H1 (cell line): ENCODE measurements around the gene TTI1. TPM values are rescaled to one million over a fixed set of nuclear protein-coding genes. Genes with fewer than 3 reads are reported as not detected.

Experiments
- CTCF ChIA-PET: fragments of 300-600 bp; sonication (Branson Sonifier 250); formaldehyde crosslinking; loops from one replicate; lab custom pipeline; 2021; ENCODE audit not compliant: partially characterized antibody; lab: Charles Lee
- POLR2A ChIA-PET: fragments of 300-600 bp; sonication (Branson Sonifier 250); formaldehyde crosslinking; loops from one replicate; lab custom pipeline; 2021; ENCODE audit warnings: inconsistent platforms; ENCODE audit not compliant: partially characterized antibody; lab: Charles Lee
- DNase-seq, 2 experiments: peaks; one replicate each; pipeline versions ENCODE4 v3.0.0 to v3.0.0-alpha.2; 2010 to 2022; ENCODE audit warnings: low spot score in 2 of 2, low read depth in 1 of 2, mixed read lengths in 1 of 2
- FAIRE-seq: peaks from 2 replicates; lab custom pipeline; 2011; peaks lifted over from hg19 to GRCh38; lab: Jason Lieb, UNC
- H2AFZ ChIP-seq: 2 replicates; pipeline ENCODE4 v1.8.1; 2012; ENCODE audit warnings: low read length, inconsistent platforms
- H2AK5ac ChIP-seq: 2 replicates; pipeline ENCODE4 v1.6.1; 2013; ENCODE audit warnings: low read depth, low read length
- H2BK120ac ChIP-seq: replicated peaks from 2 replicates; pipeline ENCODE3; 2013; ENCODE audit warnings: low read depth, low read length, inconsistent platforms
- H2BK12ac ChIP-seq: 2 replicates; pipeline ENCODE4 v1.6.1; 2013; ENCODE audit warnings: low read depth, low read length
- H2BK15ac ChIP-seq: 2 replicates; pipeline ENCODE4 v1.6.1; 2013; ENCODE audit warnings: low read length
- H2BK20ac ChIP-seq: 2 replicates; pipeline ENCODE4 v1.6.1; 2013; ENCODE audit warnings: low read length
- H2BK5ac ChIP-seq: 2 replicates; pipeline ENCODE4 v1.6.1; 2013; ENCODE audit warnings: low read depth, low read length
- H3K14ac ChIP-seq: 2 replicates; pipeline ENCODE4 v1.6.1; 2013; ENCODE audit warnings: inconsistent platforms; ENCODE audit not compliant: insufficient read length
- H3K18ac ChIP-seq: 2 replicates; pipeline ENCODE4 v1.6.1; 2013; ENCODE audit warnings: low read length; ENCODE audit errors: extremely low read depth
- H3K23ac ChIP-seq: 2 replicates; pipeline ENCODE4 v1.6.1; 2013; ENCODE audit warnings: inconsistent platforms; ENCODE audit not compliant: insufficient read length
- H3K23me2 ChIP-seq: 2 replicates; pipeline ENCODE4 v1.6.1; 2013; ENCODE audit warnings: low read depth, low read length
- H3K27ac ChIP-seq: 2 replicates; pipeline ENCODE4 v1.6.1; 2011; ENCODE audit warnings: low read depth, low read length, inconsistent platforms
- H3K27me3 ChIP-seq, 4 experiments: replicated peaks in 1 of 4; 1 replicate in 1 of 4; 2 replicates in 3 of 4; pipeline versions ENCODE4 v1.6.1 to v1.8.1; 2011 to 2013; ENCODE audit warnings: low read length in 3 of 4, mild to moderate bottlenecking in 3 of 4, inconsistent platforms in 2 of 4, mixed read lengths in 2 of 4, moderate library complexity in 1 of 4; ENCODE audit not compliant: control insufficient read depth in 3 of 4, insufficient read depth in 3 of 4; ENCODE audit errors: extremely low read depth in 1 of 4
- H3K36me3 ChIP-seq, 4 experiments: 2 replicates each; pipeline versions ENCODE4 v1.6.1 to v1.8.1; 2011 to 2013; ENCODE audit warnings: mild to moderate bottlenecking in 4 of 4, low read length in 3 of 4, moderate library complexity in 2 of 4, control low read depth in 1 of 4, inconsistent platforms in 1 of 4; ENCODE audit not compliant: insufficient read depth in 4 of 4, control insufficient read depth in 2 of 4
- H3K4ac ChIP-seq: replicated peaks from 2 replicates; pipeline ENCODE3; 2013; ENCODE audit warnings: low read length, low read depth, mixed read lengths, inconsistent platforms; ENCODE audit not compliant: insufficient read length
- H3K4me1 ChIP-seq, 4 experiments: replicated peaks in 1 of 4; 1 replicate in 1 of 4; 2 replicates in 3 of 4; pipeline versions ENCODE4 v1.6.1 to v1.8.1; 2011 to 2013; ENCODE audit warnings: low read length in 3 of 4, inconsistent platforms in 2 of 4, mixed read lengths in 1 of 4; ENCODE audit not compliant: insufficient read depth in 4 of 4, control insufficient read depth in 3 of 4
- H3K4me2 ChIP-seq, 2 experiments: 2 replicates each; pipeline versions ENCODE4 v1.6.1 to v1.8.1; 2011 to 2013; ENCODE audit warnings: low read depth in 2 of 2, low read length in 2 of 2, control low read depth in 1 of 2, inconsistent platforms in 1 of 2, mild to moderate bottlenecking in 1 of 2; ENCODE audit not compliant: insufficient read depth in 1 of 2
- H3K4me3 ChIP-seq, 4 experiments: fragments of 200-600, 300-600 bp in 1 of 4; sonication (generic), shearing (Covaris generic), sonication (Bioruptor Twin) in 1 of 4; 2 replicates each; pipeline versions ENCODE4 v1.5.1 to v1.8.1; 2011 to 2016; ENCODE audit warnings: low read length in 4 of 4, low read depth in 3 of 4, control low read depth in 2 of 4, inconsistent platforms in 2 of 4, mild to moderate bottlenecking in 2 of 4, mixed read lengths in 1 of 4, moderate library complexity in 1 of 4; ENCODE audit not compliant: insufficient read depth in 2 of 4; ENCODE audit errors: extremely low read depth in 1 of 4
- H3K56ac ChIP-seq: replicated peaks from 2 replicates; pipeline ENCODE3; 2013; ENCODE audit warnings: low read depth, mild to moderate bottlenecking, mixed read lengths, low read length, inconsistent platforms; ENCODE audit not compliant: insufficient read length
- H3K79me1 ChIP-seq: 2 replicates; pipeline ENCODE4 v1.6.1; 2013; ENCODE audit warnings: low read depth, low read length, control low read depth
- H3K79me2 ChIP-seq, 2 experiments: 2 replicates each; pipeline versions ENCODE4 v1.6.1 to v1.8.1; 2012 to 2013; ENCODE audit warnings: low read length in 2 of 2, mild to moderate bottlenecking in 2 of 2, inconsistent platforms in 1 of 2; ENCODE audit not compliant: insufficient read depth in 2 of 2, control insufficient read depth in 1 of 2
- H3K9ac ChIP-seq, 4 experiments: replicated peaks in 1 of 4; 1 replicate in 1 of 4; 2 replicates in 3 of 4; pipeline versions ENCODE4 v1.6.1 to v1.8.1; 2011 to 2013; ENCODE audit warnings: low read depth in 3 of 4, low read length in 3 of 4, control low read depth in 2 of 4, mild to moderate bottlenecking in 2 of 4, moderate library complexity in 2 of 4, inconsistent platforms in 1 of 4; ENCODE audit errors: extremely low read depth in 1 of 4
- H3K9me3 ChIP-seq, 2 experiments: 2 replicates each; pipeline versions ENCODE4 v1.6.1 to v1.8.1; 2012 to 2013; ENCODE audit warnings: mild to moderate bottlenecking in 2 of 2, moderate library complexity in 2 of 2, control low read depth in 1 of 2, inconsistent platforms in 1 of 2, low read depth in 1 of 2, low read length in 1 of 2, mixed read lengths in 1 of 2; ENCODE audit not compliant: insufficient read depth in 2 of 2
- H4K20me1 ChIP-seq, 2 experiments: replicated peaks in 1 of 2; 2 replicates each; pipeline versions ENCODE3 to v1.8.1; 2011 to 2013; ENCODE audit warnings: inconsistent platforms in 2 of 2, low read length in 2 of 2, mild to moderate bottlenecking in 1 of 2; ENCODE audit not compliant: insufficient read depth in 2 of 2, control insufficient read depth in 1 of 2
- H4K5ac ChIP-seq: 2 replicates; pipeline ENCODE4 v1.6.1; 2013; ENCODE audit warnings: low read length, low read depth, mixed read lengths, inconsistent platforms; ENCODE audit not compliant: insufficient read length
- H4K8ac ChIP-seq: 2 replicates; pipeline ENCODE4 v1.8.0; 2013; ENCODE audit warnings: mild to moderate bottlenecking, moderate library complexity, low read length, inconsistent platforms; ENCODE audit not compliant: insufficient read depth; ENCODE audit errors: extremely low read depth
- H4K91ac ChIP-seq: replicated peaks from 2 replicates; pipeline ENCODE3; 2013; ENCODE audit warnings: low read length, mixed read lengths, inconsistent platforms; ENCODE audit not compliant: insufficient read length
- BACH1 ChIP-seq: IDR thresholded peaks from 2 replicates; pipeline ENCODE4 v1.6.1; 2012; ENCODE audit warnings: low read length, improper control_type of control experiment
- CBX8 ChIP-seq: fragments of 300-800, 300-1000 bp; sonication (generic); IDR thresholded peaks from 2 replicates; pipeline ENCODE4 v1.7.1; 2016; ENCODE audit warnings: low read depth, low read length, borderline replicate concordance
- CREB1 ChIP-seq: IDR thresholded peaks from 2 replicates; pipeline ENCODE4 v1.6.1; 2012; ENCODE audit warnings: inconsistent platforms
- EP300 ChIP-seq, 2 experiments: IDR thresholded peaks; 1 replicate in 1 of 2; 2 replicates in 1 of 2; pipeline ENCODE4 v1.6.1; 2011 to 2012; ENCODE audit warnings: low read depth in 2 of 2, low read length in 2 of 2, mild to moderate bottlenecking in 2 of 2, borderline replicate concordance in 1 of 2, inconsistent platforms in 1 of 2, moderate library complexity in 1 of 2
- POU5F1 ChIP-seq: IDR thresholded peaks from 2 replicates; pipeline ENCODE4 v1.6.1; 2011; ENCODE audit warnings: low read depth, mild to moderate bottlenecking, low read length, moderate library complexity
- RAD21 ChIP-seq, 2 experiments: IDR thresholded peaks in 1 of 2; conservative IDR thresholded peaks in 1 of 2; 2 replicates each; pipeline ENCODE4 v1.6.1; 2011; ENCODE audit warnings: low read depth in 2 of 2, low read length in 2 of 2, improper control_type of control experiment in 1 of 2, inconsistent platforms in 1 of 2, mild to moderate bottlenecking in 1 of 2, moderate library complexity in 1 of 2
- RXRA ChIP-seq: IDR thresholded peaks from 2 replicates; pipeline ENCODE4 v1.6.1; 2011; ENCODE audit warnings: low read depth, mild to moderate bottlenecking, low read length, moderate library complexity; ENCODE audit not compliant: insufficient read depth
- SP2 ChIP-seq: IDR thresholded peaks from 2 replicates; pipeline ENCODE4 v1.6.1; 2012; ENCODE audit warnings: mild to moderate bottlenecking, low read length, inconsistent platforms
- TCF12 ChIP-seq: IDR thresholded peaks from 2 replicates; pipeline ENCODE4 v1.6.1; 2011; ENCODE audit warnings: low read depth, mild to moderate bottlenecking, low read length
- WGBS, 2 experiments: shearing (Covaris generic) in 1 of 2; methylation state at CpG; one replicate each; pipeline versions ENCODE4 v1.1.6 to v1.1.7; 2013 to 2015; ENCODE audit warnings: low lambda C conversion rate in 2 of 2, mixed read lengths in 2 of 2, inconsistent platforms in 1 of 2, low coverage in 1 of 2, missing lambda C conversion rate in 1 of 2; ENCODE audit not compliant: insufficient replicate concordance in 2 of 2, insufficient coverage in 1 of 2, insufficient read length in 1 of 2; ENCODE audit errors: extremely low coverage in 1 of 2, missing lambda C conversion rate in 1 of 2; 5-methylcytosine and 5-hydroxymethylcytosine counted together
- polyA plus RNA-seq, 7 experiments: library from polyadenylated mRNA; depleted of rRNA in 3 of 7; stranded (reverse) in 5 of 7; unstranded in 2 of 7; fragments of >200 nt in 5 of 7; fragments of 200-250 nt in 2 of 7; gene quantifications; 1 replicate in 5 of 7; 2 replicates in 1 of 7; 4 replicates in 1 of 7; pipeline versions ENCODE4 v1.2.1 to v1.2.3, GENCODE V29; 2011 to 2013; ENCODE audit warnings: missing spikeins in 2 of 7, mixed read lengths in 2 of 7
- total RNA-seq: library from RNA; stranded (reverse); fragmentation: NEBNext Ultra II Directional; extraction: Animal tissue kit (Norgen Biotek cat#: 25700); gene quantifications from 2 replicates; pipeline ENCODE4 v1.2.1, GENCODE V29; 2021
- TF ChIP-seq, protein P1 (sequence below): IDR thresholded peaks from 2 replicates; pipeline ENCODE4 v1.6.1; 2011; ENCODE audit warnings: low read depth, mild to moderate bottlenecking, low read length; ENCODE audit not compliant: insufficient read depth
- TF ChIP-seq, protein P2 (sequence below): IDR thresholded peaks from 2 replicates; pipeline ENCODE4 v1.6.1; 2012; ENCODE audit warnings: inconsistent platforms

The TTI1 gene
- total and polyA plus RNA-seq, 2 of the 8 experiments (the other 6 are each of a cell fraction or from before 2014, with no cell fraction given) = 34.1 to 47.0 TPM

DNA sequence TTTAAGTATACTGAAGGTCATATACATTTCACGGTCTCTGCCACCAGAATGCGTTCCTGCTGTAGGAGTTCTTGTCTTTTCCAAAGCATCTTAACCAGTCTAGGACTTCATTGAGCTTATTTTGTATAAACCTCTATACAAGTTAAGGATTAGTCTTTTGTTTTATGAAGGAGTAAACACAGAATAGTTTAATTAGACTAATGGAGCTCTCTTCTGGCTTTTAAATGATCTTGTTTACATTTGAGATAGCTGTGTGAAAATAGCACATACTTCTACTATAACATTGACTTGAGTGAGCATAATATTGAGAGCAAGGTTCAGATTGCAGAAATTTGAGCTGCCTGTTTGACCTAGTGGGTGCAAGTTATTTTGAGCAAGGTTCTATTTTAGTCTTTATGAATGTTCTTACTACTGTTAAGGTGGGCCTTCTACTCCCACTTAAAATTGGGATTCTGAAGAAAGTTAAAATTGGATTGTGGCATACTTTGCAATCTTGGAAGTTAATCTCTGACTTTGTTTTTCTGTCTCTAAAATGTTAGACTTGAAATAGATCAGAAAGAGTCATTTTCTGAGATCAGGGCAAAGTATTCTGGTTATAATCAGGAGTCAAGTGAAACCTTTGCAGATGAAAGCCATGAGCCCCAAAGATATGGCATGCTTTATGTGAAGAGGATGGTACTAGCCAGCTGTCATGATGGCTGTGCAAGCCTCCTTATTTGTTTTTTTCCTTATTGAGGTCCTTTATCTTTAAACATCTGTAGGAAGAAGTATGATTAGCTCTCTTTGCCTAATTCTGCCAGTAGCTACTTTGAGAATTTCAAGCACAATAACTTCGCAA lies 42.1 kb upstream of the TTI1 start:
- Histone ChIP-seq H2BK120ac (no peak overlapping the region), H3K27me3 (no peaks in the 10 kb centered on the region), H3K9me3 (no peaks in the 10 kb centered on the region), H3K27ac (no peak overlapping the region), H3K4ac (no peak overlapping the region), H2BK15ac (no peak overlapping the region), H3K4me1 (0 out of 7 replicates have a peak, but pooled peaks cover 0 to 2% (median 0%) of the 10 kb centered on the region in 4 experiments), H4K8ac (no peak overlapping the region), H3K14ac (no peak overlapping the region), H3K36me3 (peaks cover 0 to 25% (median 10%) of the 10 kb centered on the region in 4 experiments), H3K56ac (no peak overlapping the region), H3K79me2 (peaks cover 0 to 26% of the 10 kb centered on the region in 2 experiments; a peak in 2 of 4 replicates), H3K9ac (no peak overlapping the region), H3K23ac (no peak overlapping the region), H2BK5ac (no peak overlapping the region), H3K4me3 (no peak overlapping the region), H4K91ac (no peak overlapping the region), H2BK12ac (no peak overlapping the region), H2BK20ac (no peak overlapping the region), H3K18ac (no peak overlapping the region), H3K79me1 (peaks cover 8% of the 10 kb centered on the region), H4K5ac (no peak overlapping the region), H3K23me2 (no peaks in the 10 kb centered on the region), H4K20me1 (peaks cover 0 to 5% of the 10 kb centered on the region in 2 experiments), H2AFZ (no peak overlapping the region), H3K4me2 (no peak overlapping the region), H2AK5ac (no peak overlapping the region)
- ChIA-PET POLR2A (no interaction called here), CTCF (interaction anchor here (0.7 to 6.6 kb wide), 14 partner anchors 13 to 320 kb away, joined by 3 to 109 read pairs (median 4); partner anchors contain the start of gene TGM2)
- WGBS, 2 experiments = 92% methylated on average over 3 of the region's 3 CpGs; no CpG with 5 or more reads in 1 of the 2 experiments
- FAIRE-seq (no peak), DNase-seq (no peak)
- TF ChIP-seq EP300 (IDR thresholded peaks at IDR 0.05; ENCODE audit: borderline replicate concordance in 1 of 2, low read depth in 2 of 2, low read length in 2 of 2) = no peak
- no peak for TF ChIP-seq SP2
- TF ChIP-seq BACH1 = no peak
- TF ChIP-seq, protein P1, sequence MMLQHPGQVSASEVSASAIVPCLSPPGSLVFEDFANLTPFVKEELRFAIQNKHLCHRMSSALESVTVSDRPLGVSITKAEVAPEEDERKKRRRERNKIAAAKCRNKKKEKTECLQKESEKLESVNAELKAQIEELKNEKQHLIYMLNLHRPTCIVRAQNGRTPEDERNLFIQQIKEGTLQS = no peak
- no peak for TF ChIP-seq POU5F1
- no peak for TF ChIP-seq CBX8
- TF ChIP-seq CREB1 = no peak
- no peak for TF ChIP-seq RAD21 (IDR thresholded peaks at IDR 0.05 in 1 of 2, conservative IDR thresholded peaks at IDR 0.05 in 1 of 2; ENCODE audit: low read depth in 2 of 2, low read length in 2 of 2)
- TF ChIP-seq TCF12 = no peak
- TF ChIP-seq, protein P2, sequence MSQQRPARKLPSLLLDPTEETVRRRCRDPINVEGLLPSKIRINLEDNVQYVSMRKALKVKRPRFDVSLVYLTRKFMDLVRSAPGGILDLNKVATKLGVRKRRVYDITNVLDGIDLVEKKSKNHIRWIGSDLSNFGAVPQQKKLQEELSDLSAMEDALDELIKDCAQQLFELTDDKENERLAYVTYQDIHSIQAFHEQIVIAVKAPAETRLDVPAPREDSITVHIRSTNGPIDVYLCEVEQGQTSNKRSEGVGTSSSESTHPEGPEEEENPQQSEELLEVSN = no peak
- no peak for TF ChIP-seq RXRA
